HFFc6 (cell line): ENCODE results near the gene MCOLN1. TPM values are rescaled to one million over a fixed set of nuclear protein-coding genes. Genes with fewer than 3 reads are reported as not detected.

ENCODE experiments used
- DNase-seq: peaks from one replicate; pipeline ENCODE4 v3.0.0-alpha.2; 2018
- H3K27ac Mint-ChIP-seq: 2 replicates; pipeline ENCODE4 v1.8.0; 2020; ENCODE audit warnings: mild to moderate bottlenecking, mixed read lengths
- H3K27me3 Mint-ChIP-seq: 2 replicates; pipeline ENCODE4 v1.8.0; 2021; ENCODE audit warnings: mild to moderate bottlenecking, moderate library complexity, mixed read lengths; ENCODE audit not compliant: insufficient read depth
- H3K36me3 Mint-ChIP-seq: 2 replicates; pipeline ENCODE4 v1.8.0; 2021; ENCODE audit warnings: low read depth, mixed read lengths
- H3K4me1 Mint-ChIP-seq: 2 replicates; pipeline ENCODE4 v1.8.0; 2020; ENCODE audit warnings: low read depth, mixed read lengths
- H3K4me3 Mint-ChIP-seq: 2 replicates; pipeline ENCODE4 v1.8.0; 2020; ENCODE audit warnings: mild to moderate bottlenecking, moderate library complexity, mixed read lengths
- H3K9me3 Mint-ChIP-seq: 2 replicates; pipeline ENCODE4 v1.8.0; 2020; ENCODE audit warnings: mild to moderate bottlenecking, mixed read lengths
- CTCF ChIP-seq: fragments of 200-600 bp; sonication (generic); IDR thresholded peaks from 2 replicates; pipeline ENCODE4 v1.5.0; 2021; ENCODE audit warnings: antibody characterized with exemption, mild to moderate bottlenecking
- total RNA-seq, 6 experiments: library from RNA; stranded (reverse); fragmentation: NEBNext Ultra II Directional; extraction: Animal tissue kit (Norgen Biotek cat#: 25700); gene quantifications; 2 replicates in 1 of 6; 3 replicates in 5 of 6; pipeline ENCODE4 v1.2.3, GENCODE V29; 2021

The MCOLN1 gene
- total RNA-seq, 6 experiments from 2014 or later: 18.2 to 28.7 (median 21.3) TPM

GRCh38 chr19:7528192-7528519 lies 5.7 kb downstream of the MCOLN1 start:
- TF ChIP-seq CTCF: no peak
- Mint-ChIP-seq H3K9me3 (no peaks in the 10 kb centered on the region), H3K27me3 (peaks cover 2% of the 10 kb centered on the region; the same call in 1 of the 2 replicates), H3K4me1 (peaks cover 15% of the 10 kb centered on the region), H3K27ac (no peak overlapping the region), H3K36me3 (peaks cover 4% of the 10 kb centered on the region; the same call in 1 of the 2 replicates), H3K4me3 (no peak overlapping the region)
- no peak for DNase-seq

- DNase-seq: no peak
- no peaks in the 10 kb centered on the region for H3K9me3 Mint-ChIP-seq
- no peak overlapping the region for H3K27ac Mint-ChIP-seq
- H3K27me3 Mint-ChIP-seq: peaks cover 2% of the 10 kb centered on the region; the same call in 1 of the 2 replicates
- no peak for TF ChIP-seq CTCF
- peaks cover 13% of the 10 kb centered on the region for H3K4me1 Mint-ChIP-seq
- peaks cover 4% of the 10 kb centered on the region; the same call in 1 of the 2 replicates for H3K36me3 Mint-ChIP-seq
- H3K4me3 Mint-ChIP-seq: no peak overlapping the region
Measured at GRCh38 chr19:7528522-7529245, 6.3 kb downstream of the MCOLN1 start.

- H3K4me3 Mint-ChIP-seq: no peak overlapping the region
- H3K4me1 Mint-ChIP-seq: peaks cover 13% of the 10 kb centered on the region
- no peaks in the 10 kb centered on the region for H3K9me3 Mint-ChIP-seq
- no peak for TF ChIP-seq CTCF
- no peak overlapping the region for H3K27ac Mint-ChIP-seq
- H3K36me3 Mint-ChIP-seq: peaks cover 4% of the 10 kb centered on the region; the same call in 1 of the 2 replicates
- no peak for DNase-seq
- H3K27me3 Mint-ChIP-seq: peaks cover 2% of the 10 kb centered on the region; the same call in 1 of the 2 replicates
Measured at GRCh38 chr19:7529246-7529600, 6.8 kb downstream of the MCOLN1 start.

GRCh38 chr19:7529610-7530490 lies 7.4 kb downstream of the MCOLN1 start:
- Mint-ChIP-seq H3K27ac (no peak overlapping the region), H3K9me3 (no peaks in the 10 kb centered on the region), H3K4me3 (no peak overlapping the region), H3K4me1 (peaks cover 13% of the 10 kb centered on the region), H3K27me3 (peaks cover 4% of the 10 kb centered on the region), H3K36me3 (peaks cover 4% of the 10 kb centered on the region; the same call in 1 of the 2 replicates)
- no peak for DNase-seq
- TF ChIP-seq CTCF: no peak

GRCh38 chr19:7533281-7533885 lies 11.0 kb downstream of the MCOLN1 start:
- no peaks in the 10 kb centered on the region for H3K9me3 Mint-ChIP-seq
- H3K4me3 Mint-ChIP-seq: peak overlapping the region; percentile 98
- TF ChIP-seq CTCF: no peak
- H3K4me1 Mint-ChIP-seq: peaks cover 19% of the 10 kb centered on the region
- peak; percentile 79 for DNase-seq
- peaks cover 4% of the 10 kb centered on the region for H3K27me3 Mint-ChIP-seq
- H3K27ac Mint-ChIP-seq: peak overlapping the region; percentile 97
- peaks cover 4% of the 10 kb centered on the region; the same call in 1 of the 2 replicates for H3K36me3 Mint-ChIP-seq
